Measurements from ENCODE around the gene SLC43A1.
A peak's percentile ranks its signal among the peaks of the same experiment; 100 is the strongest.
"Not testable (repeated sequence)": the region's sequence is repeated elsewhere in the genome, so short reads cannot be mapped to it uniquely, and the experiment has no call there.

SLC43A1 gene

GRCh38 chr11:57515332-57516060, at the start of gene SLC43A1:
SLC43A1 (minus strand) TSS chr11:57515702; CDS start chr11:57514111, 1,591 bp downstream.
- DNase-seq (ENCODE audit: low spot score): no peak

- DNase-seq (ENCODE audit: low spot score): no peak
Observed at GRCh38 chr11:57562596-57562995, 47.1 kb upstream of the SLC43A1 start.

- no peak for DNase-seq (ENCODE audit: low spot score)
Observed at GRCh38 chr11:57560146-57560545, 44.6 kb upstream of the SLC43A1 start.

- DNase-seq (ENCODE audit: low spot score): no peak
Observed at GRCh38 chr11:57556041-57556440, 40.5 kb upstream of the SLC43A1 start.

GRCh38 chr11:57555393-57555792, 39.9 kb upstream of the SLC43A1 start:
- DNase-seq (ENCODE audit: low spot score): no peak

- DNase-seq (ENCODE audit: low spot score): no peak
Observed at GRCh38 chr11:57552479-57552878, 37.0 kb upstream of the SLC43A1 start.

- no peak for DNase-seq (ENCODE audit: low spot score)
Observed at GRCh38 chr11:57551941-57552340, 36.4 kb upstream of the SLC43A1 start.

- no peak for DNase-seq (ENCODE audit: low spot score)
Observed at GRCh38 chr11:57549983-57550382, 34.5 kb upstream of the SLC43A1 start.

- DNase-seq (ENCODE audit: low spot score): no peak
Observed at GRCh38 chr11:57547854-57548377, 32.4 kb upstream of the SLC43A1 start.

- DNase-seq (ENCODE audit: low spot score): no peak
Observed at GRCh38 chr11:57546869-57547475, 31.5 kb upstream of the SLC43A1 start.

- DNase-seq (ENCODE audit: low spot score): no peak
Observed at GRCh38 chr11:57546451-57546850, 30.9 kb upstream of the SLC43A1 start.

GRCh38 chr11:57545883-57546282, 30.4 kb upstream of the SLC43A1 start:
- DNase-seq (ENCODE audit: low spot score): no peak

GRCh38 chr11:57544566-57544965, 29.1 kb upstream of the SLC43A1 start:
- no peak for DNase-seq (ENCODE audit: low spot score)

GRCh38 chr11:57543593-57543992, 28.1 kb upstream of the SLC43A1 start:
- no peak for DNase-seq (ENCODE audit: low spot score)

- DNase-seq (ENCODE audit: low spot score): no peak
Observed at GRCh38 chr11:57542582-57542981, 27.1 kb upstream of the SLC43A1 start.

GRCh38 chr11:57541169-57541568, 25.7 kb upstream of the SLC43A1 start:
- DNase-seq (ENCODE audit: low spot score): no peak

- DNase-seq (ENCODE audit: low spot score): no peak
Observed at GRCh38 chr11:57539342-57539741, 23.8 kb upstream of the SLC43A1 start.

GRCh38 chr11:57536947-57537619, 21.6 kb upstream of the SLC43A1 start, which contains the start of gene SMTNL1:
SMTNL1 (plus strand) TSS chr11:57537595; CDS start chr11:57542643, 5,048 bp downstream.
- no peak for DNase-seq (ENCODE audit: low spot score)

- not testable (repeated sequence) for DNase-seq (ENCODE audit: low spot score)
Observed at GRCh38 chr11:57534449-57534848, 18.9 kb upstream of the SLC43A1 start.

GRCh38 chr11:57530596-57531507, 15.3 kb upstream of the SLC43A1 start, which contains the start of gene TIMM10:
TIMM10 (minus strand) TSS chr11:57530754; CDS start chr11:57530189, 565 bp downstream.
- peak; percentile 98 for DNase-seq (ENCODE audit: low spot score)

- no peak for DNase-seq (ENCODE audit: low spot score)
Observed at GRCh38 chr11:57530215-57530595, 14.7 kb upstream of the SLC43A1 start.

- DNase-seq (ENCODE audit: low spot score): no peak
Observed at GRCh38 chr11:57529012-57529411, 13.5 kb upstream of the SLC43A1 start.
